Astrocyte of the spinal cord (primary cell): ENCODE results near the gene SLC7A8.

Source experiments
- DNase-seq: peaks from one replicate; pipeline ENCODE4 v3.0.0; 2011; ENCODE audit warnings: low read depth, low spot score
- H3K4me3 ChIP-seq: 2 replicates; pipeline ENCODE4 v1.5.1; 2011; ENCODE audit warnings: low read depth, mild to moderate bottlenecking, low read length, moderate library complexity
- CTCF ChIP-seq: IDR thresholded peaks from 2 replicates; pipeline ENCODE4 v1.5.1; 2012; ENCODE audit warnings: low read depth, mild to moderate bottlenecking, low read length, inconsistent platforms
- in situ Hi-C: cut with HindIII; loops from 2 replicates; pipeline ENCODE4 v1.10.0; 2017; ENCODE audit warnings: low sequenced_read_pairs

The SLC7A8 gene

GRCh38 chr14:23099212-23099861, 84.1 kb downstream of the SLC7A8 start:
- in situ Hi-C loops, result no loop called here
- no peak for TF ChIP-seq CTCF

GRCh38 chr14:23097786-23098185, 85.7 kb downstream of the SLC7A8 start:
- TF ChIP-seq CTCF, result no peak
- DNase-seq, result no peak

More at GRCh38 chr14:23099212-23099861, 84.1 kb downstream of the SLC7A8 start:
- DNase-seq, result no peak
- no peak overlapping the region for H3K4me3 ChIP-seq

GRCh38 chr14:23095196-23096108, 88.0 kb downstream of the SLC7A8 start, which contains the start of gene C14orf119:
C14orf119 (plus strand) TSS chr14:23095505; CDS start chr14:23097659, 2,154 bp downstream.
- no peak for TF ChIP-seq CTCF
- peak within 1 kb of the TSS; percentile 87 for H3K4me3 ChIP-seq
- peak; percentile 100 for DNase-seq
- in situ Hi-C loops, result no loop called here

More at GRCh38 chr14:23097786-23098185, 85.7 kb downstream of the SLC7A8 start:
- no peak overlapping the region for H3K4me3 ChIP-seq
- in situ Hi-C loops, result no loop called here

GRCh38 chr14:23094666-23095195, 88.7 kb downstream of the SLC7A8 start, which contains the start of gene ACIN1:
ACIN1 (minus strand) TSS chr14:23095136; CDS start chr14:23095112, 24 bp downstream.
- no peak for TF ChIP-seq CTCF
- DNase-seq, result peak; percentile 92
- in situ Hi-C loops, result no loop called here
- peak within 1 kb of the TSS; percentile 87 for H3K4me3 ChIP-seq

GRCh38 chr14:23093991-23094665, 89.3 kb downstream of the SLC7A8 start:
- in situ Hi-C loops, result no loop called here
- no peak for DNase-seq
- peak; percentile 32 for TF ChIP-seq CTCF

GRCh38 chr14:23093526-23093925, 89.9 kb downstream of the SLC7A8 start:
- H3K4me3 ChIP-seq, result peak overlapping the region; percentile 87
- no peak for TF ChIP-seq CTCF
- in situ Hi-C loops, result no loop called here
- DNase-seq, result no peak

More at GRCh38 chr14:23093991-23094665, 89.3 kb downstream of the SLC7A8 start:
- peak overlapping the region; percentile 87 for H3K4me3 ChIP-seq
